GM10248 (cell line): Measurements from ENCODE around the gene RPN2.
A peak's percentile ranks its signal among the peaks of the same experiment; 100 is the strongest.

Experiments
- CTCF ChIA-PET: fragments of 300-600 bp; sonication (Branson Sonifier 250); formaldehyde crosslinking; extraction: SDS; loops from one replicate; lab custom pipeline; 2021; ENCODE audit warnings: antibody characterized with exemption; lab: Yijun Ruan, JAX
- POLR2A ChIA-PET: fragments of 350-650 bp; sonication (Branson Sonifier 250); formaldehyde crosslinking; extraction: SDS; loops from one replicate; lab custom pipeline; 2020; ENCODE audit warnings: antibody characterized with exemption; lab: Yijun Ruan, JAX
- DNase-seq: peaks from one replicate; pipeline ENCODE4 v3.0.0; 2012; ENCODE audit errors: extremely low spot score
- CTCF ChIP-seq: IDR thresholded peaks from 2 replicates; pipeline ENCODE4 v1.5.1; 2012; ENCODE audit warnings: mild to moderate bottlenecking, low read depth; ENCODE audit errors: extremely low read depth, missing control alignments, control extremely low read depth

RPN2 gene

GRCh38 chr20:37192137-37192854, 13.2 kb downstream of the RPN2 start:
- DNase-seq, result peak; percentile 79
- CTCF ChIA-PET, result interaction anchor here (0.5 to 9.9 kb wide), 29 partner anchors 9 to 844 kb away, joined by 3 to 146 read pairs (median 4); partner anchors contain the start of genes MROH8 and RPN2
- POLR2A ChIA-PET, result interaction anchor here (0.6 to 1.1 kb wide), 2 partner anchors 116 to 1234 kb away, joined by 3 to 6 read pairs; no protein-coding TSS in a partner anchor
- peak; percentile 81 for TF ChIP-seq CTCF

GRCh38 chr20:37193226-37193625, 14.1 kb downstream of the RPN2 start:
- ChIA-PET POLR2A (no interaction called here), CTCF (interaction anchor here (1.1 to 9.9 kb wide), 6 partner anchors 15 to 366 kb away, joined by 3 to 146 read pairs (median 24); partner anchors contain the start of genes MROH8 and RPN2)
- no peak for DNase-seq
- TF ChIP-seq CTCF, result no peak

DNA sequence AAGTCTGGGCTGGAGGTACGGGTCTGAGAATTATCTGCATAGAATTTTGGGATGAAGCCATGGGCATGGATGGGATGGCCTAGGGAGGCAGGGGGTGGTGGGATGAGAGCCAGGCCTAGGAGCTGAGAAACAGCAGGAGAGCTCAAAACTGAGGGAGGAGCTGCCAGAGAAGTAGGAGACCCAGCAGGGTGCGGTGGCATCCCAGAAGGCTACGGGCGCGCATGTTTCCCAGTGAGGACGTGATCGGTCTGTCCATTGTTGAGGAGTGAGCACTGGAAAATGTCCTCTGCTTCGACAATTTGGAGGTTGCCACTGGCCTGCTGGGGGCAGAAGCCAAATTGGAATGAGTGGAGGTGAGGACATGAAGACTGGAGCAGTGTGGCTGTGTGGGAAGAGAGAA, 14.7 kb downstream of the RPN2 start:
- CTCF ChIA-PET, result interaction anchor here (5.3 to 9.9 kb wide), 2 partner anchors 19 to 339 kb away, joined by 44 to 146 read pairs; no protein-coding TSS in a partner anchor
- POLR2A ChIA-PET, result no interaction called here
- DNase-seq, result no peak
- no peak for TF ChIP-seq CTCF

DNA sequence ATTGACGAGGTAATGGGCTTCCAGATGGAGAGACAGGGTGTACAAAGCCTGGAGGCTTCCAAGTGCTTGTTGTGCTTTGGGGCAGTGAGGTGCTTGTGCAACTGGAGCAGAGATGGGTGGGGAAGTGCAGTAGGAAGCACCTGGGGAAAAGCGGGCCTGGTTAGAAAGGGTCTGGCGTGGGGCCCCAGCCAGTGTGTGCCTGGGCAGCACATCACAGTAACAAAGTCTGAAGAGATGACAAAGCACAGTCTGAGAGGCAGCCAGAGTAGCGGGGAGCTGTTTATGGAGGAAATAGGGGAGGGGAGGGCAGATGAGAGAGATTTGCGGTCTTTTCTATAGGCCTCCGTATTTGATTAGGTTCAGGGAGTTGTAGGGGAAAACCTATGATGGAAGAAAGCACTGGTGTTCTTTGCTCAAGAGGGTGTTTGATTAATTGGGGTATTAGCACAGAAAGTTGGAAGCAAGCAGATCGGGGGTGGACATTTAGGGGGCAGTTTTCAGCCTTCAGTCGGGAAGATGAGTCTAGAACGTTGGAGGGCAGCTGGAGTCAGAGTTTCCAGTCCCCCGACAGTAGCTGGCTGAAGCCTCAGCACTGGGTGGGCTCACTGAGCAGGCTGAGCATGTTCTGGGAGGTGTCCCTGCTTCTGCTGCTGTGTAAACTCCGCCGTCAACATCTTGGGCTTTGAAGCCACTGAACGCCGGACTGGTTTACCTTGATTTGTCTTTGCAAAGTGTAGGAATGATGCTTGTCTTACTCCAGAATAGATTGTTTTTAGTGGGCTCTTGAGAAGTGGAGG, 15.7 kb downstream of the RPN2 start:
- ChIA-PET POLR2A (interaction anchor here (1.0 kb wide), 1 partner anchor 16 kb away, joined by 5 read pairs; the partner anchor contains the start of genes MROH8 and RPN2), CTCF (interaction anchor here (0.9 to 9.9 kb wide), 27 partner anchors 10 to 846 kb away, joined by 3 to 146 read pairs (median 7); partner anchors contain the start of genes BLCAP, MROH8 and RPN2)
- DNase-seq, result no peak
- no peak for TF ChIP-seq CTCF

GRCh38 chr20:37198932-37199660, 20.0 kb downstream of the RPN2 start:
- ChIA-PET CTCF (no interaction called here), POLR2A (no interaction called here)
- no peak for DNase-seq
- no peak for TF ChIP-seq CTCF
